RKO (cell line): ENCODE data around the gene PIEZO1.

Experiments used
- DNase-seq: peaks from one replicate; pipeline ENCODE4 v3.0.0-alpha.2; 2016; ENCODE audit warnings: low spot score

PIEZO1 gene

GRCh38 chr16:88766975-88767374 lies 18.0 kb downstream of the PIEZO1 start:
- DNase-seq = no peak

GRCh38 chr16:88764913-88765349 lies 20.1 kb downstream of the PIEZO1 start:
- DNase-seq = no peak

GRCh38 chr16:88764080-88764479 lies 20.9 kb downstream of the PIEZO1 start:
- no peak for DNase-seq

- DNase-seq = no peak
These were observed 21.4 kb downstream of the PIEZO1 start for GRCh38 chr16:88763502-88764053.

GRCh38 chr16:88762941-88763340 lies 22.1 kb downstream of the PIEZO1 start:
- no peak for DNase-seq

- no peak for DNase-seq
These were observed 22.7 kb downstream of the PIEZO1 start for GRCh38 chr16:88762258-88762870.

- no peak for DNase-seq
These were observed 23.2 kb downstream of the PIEZO1 start for GRCh38 chr16:88761830-88762229.

- DNase-seq = no peak
These were observed 23.9 kb downstream of the PIEZO1 start for GRCh38 chr16:88761143-88761534.

- DNase-seq = no peak
These were observed 24.4 kb downstream of the PIEZO1 start for GRCh38 chr16:88760424-88761142.

GRCh38 chr16:88759976-88760350 lies 25.1 kb downstream of the PIEZO1 start:
- no peak for DNase-seq

- no peak for DNase-seq
These were observed 25.6 kb downstream of the PIEZO1 start for GRCh38 chr16:88759245-88759975.

GRCh38 chr16:88758944-88759244 lies 26.1 kb downstream of the PIEZO1 start:
- DNase-seq = no peak

- no peak for DNase-seq
These were observed 26.6 kb downstream of the PIEZO1 start for GRCh38 chr16:88758227-88758943.

- DNase-seq = no peak
These were observed 29.1 kb downstream of the PIEZO1 start for GRCh38 chr16:88755745-88756443.

GRCh38 chr16:88754912-88755744 lies 29.9 kb downstream of the PIEZO1 start:
- DNase-seq = no peak

- DNase-seq = no peak
These were observed 30.7 kb downstream of the PIEZO1 start for GRCh38 chr16:88754109-88754911.

- no peak for DNase-seq
These were observed 31.4 kb downstream of the PIEZO1 start for GRCh38 chr16:88753602-88754001.

GRCh38 chr16:88753191-88753590 lies 31.8 kb downstream of the PIEZO1 start:
- DNase-seq = no peak

- no peak for DNase-seq
These were observed 32.5 kb downstream of the PIEZO1 start for GRCh38 chr16:88752386-88753002.

GRCh38 chr16:88750854-88751253 lies 34.2 kb downstream of the PIEZO1 start:
- no peak for DNase-seq
